RWPE1 (cell line): ENCODE measurements around the gene GNL3L.
"Not testable (repeated sequence)": the region's sequence is repeated elsewhere in the genome, so short reads cannot be mapped to it uniquely, and the experiment has no call there.

Experiments
- CTCF ChIA-PET: fragments of 350-600 bp; sonication (Branson Sonifier 250); formaldehyde crosslinking; extraction: SDS; loops from one replicate; lab custom pipeline; 2021; lab: Yijun Ruan, JAX
- POLR2A ChIA-PET: fragments of 400-600 bp; formaldehyde crosslinking; extraction: SDS; loops from one replicate; lab custom pipeline; 2020; ENCODE audit warnings: antibody characterized with exemption; ENCODE audit not compliant: low non-redundant PET; lab: Yijun Ruan, JAX
- DNase-seq: peaks from one replicate; pipeline ENCODE4 v3.0.0; 2012; ENCODE audit warnings: low spot score
- H3K27ac ChIP-seq: fragments of 450-650 bp; 2 replicates; pipeline ENCODE4 v1.5.1; 2017
- CTCF ChIP-seq: fragments of 450-650 bp; conservative IDR thresholded peaks from 2 replicates; pipeline ENCODE4 v1.5.1; 2017; ENCODE audit warnings: low read depth, mild to moderate bottlenecking

The GNL3L gene

GRCh38 chrX:54529151-54529550 lies 868 bp upstream of the GNL3L start:
- H3K27ac ChIP-seq = peak overlapping the region; percentile 82
- no peak for TF ChIP-seq CTCF
- POLR2A ChIA-PET = no interaction called here
- CTCF ChIA-PET = interaction anchor here (0.7 kb wide), 1 partner anchor 23 kb away, joined by 4 read pairs; no protein-coding TSS in a partner anchor
- DNase-seq = no peak

GRCh38 chrX:54530357-54530900 lies 410 bp downstream of the GNL3L start:
- DNase-seq = no peak
- peak overlapping the region; percentile 82 for H3K27ac ChIP-seq
- CTCF ChIA-PET = no interaction called here
- POLR2A ChIA-PET = interaction anchor here (0.5 to 0.7 kb wide), 2 partner anchors 71 to 1457 kb away, joined by 3 read pairs; no protein-coding TSS in a partner anchor
- TF ChIP-seq CTCF = no peak

GRCh38 chrX:54534271-54534670 lies 4.3 kb downstream of the GNL3L start:
- H3K27ac ChIP-seq = no peak overlapping the region
- POLR2A ChIA-PET = no interaction called here
- TF ChIP-seq CTCF = no peak
- CTCF ChIA-PET = interaction anchor here (0.6 kb wide), 1 partner anchor 102 kb away, joined by 3 read pairs; no protein-coding TSS in a partner anchor
- DNase-seq = no peak

GRCh38 chrX:54540289-54540688 lies 10.3 kb downstream of the GNL3L start:
- POLR2A ChIA-PET = no interaction called here
- H3K27ac ChIP-seq = no peak overlapping the region
- CTCF ChIA-PET = no interaction called here
- no peak for TF ChIP-seq CTCF
- DNase-seq = no peak

- DNase-seq, H3K27ac ChIP-seq, POLR2A ChIA-PET, CTCF ChIA-PET: not testable (repeated sequence)
Measured at GRCh38 chrX:54542239-54542638, 12.2 kb downstream of the GNL3L start.

- TF ChIP-seq CTCF = no peak
- CTCF ChIA-PET = no interaction called here
- POLR2A ChIA-PET = no interaction called here
Measured at GRCh38 chrX:54550821-54551220, 20.8 kb downstream of the GNL3L start.

GRCh38 chrX:54551801-54552200 lies 21.8 kb downstream of the GNL3L start:
- ChIA-PET CTCF (interaction anchor here (0.8 kb wide), 1 partner anchor 23 kb away, joined by 4 read pairs; no protein-coding TSS in a partner anchor), POLR2A (no interaction called here)
- no peak for TF ChIP-seq CTCF
- no peak overlapping the region for H3K27ac ChIP-seq
- DNase-seq = no peak

More at GRCh38 chrX:54550821-54551220, 20.8 kb downstream of the GNL3L start:
- DNase-seq = no peak
- no peak overlapping the region for H3K27ac ChIP-seq

- CTCF ChIA-PET, DNase-seq, POLR2A ChIA-PET, H3K27ac ChIP-seq: not testable (repeated sequence)
Measured at GRCh38 chrX:54555006-54555405, 25.0 kb downstream of the GNL3L start.
